CD8-positive, alpha-beta memory T cell (primary cell): ENCODE results near the gene DHODH. TPM values are rescaled to one million over a fixed set of nuclear protein-coding genes. Genes with fewer than 3 reads are reported as not detected.

Source experiments
- CTCF ChIA-PET: fragments of 350-600 bp; sonication (Branson Sonifier 250); formaldehyde crosslinking; loops from one replicate; lab custom pipeline; 2021; ENCODE audit warnings: antibody characterized with exemption; lab: Charles Lee
- POLR2A ChIA-PET: fragments of 350-600 bp; sonication (Branson Sonifier 250); formaldehyde crosslinking; loops from one replicate; lab custom pipeline; 2021; ENCODE audit warnings: antibody characterized with exemption; lab: Charles Lee
- DNase-seq, 5 donors: peaks; one replicate each; pipeline versions ENCODE4 v3.0.0 to v3.0.0-alpha.2; 2020 to 2022; ENCODE audit warnings: mixed read lengths in 1 of 5
- H3K27ac ChIP-seq: one replicate; pipeline ENCODE4 v1.7.0; 2013; ENCODE audit warnings: low read depth, mild to moderate bottlenecking, low read length, moderate library complexity
- H3K27me3 ChIP-seq: 2 replicates; pipeline ENCODE4 v1.7.0; 2013; ENCODE audit warnings: low read length, mild to moderate bottlenecking; ENCODE audit not compliant: insufficient read depth, poor library complexity, severe bottlenecking
- H3K36me3 ChIP-seq: 2 replicates; pipeline ENCODE4 v1.7.0; 2013; ENCODE audit warnings: mild to moderate bottlenecking, low read length, moderate library complexity; ENCODE audit not compliant: insufficient read depth
- H3K4me1 ChIP-seq: 2 replicates; pipeline ENCODE4 v1.7.0; 2013; ENCODE audit warnings: mild to moderate bottlenecking, low read length, moderate library complexity; ENCODE audit not compliant: insufficient read depth
- H3K4me3 ChIP-seq: 2 replicates; pipeline ENCODE4 v1.7.0; 2013; ENCODE audit warnings: mild to moderate bottlenecking, low read length
- H3K9me3 ChIP-seq: 2 replicates; pipeline ENCODE4 v1.7.0; 2013; ENCODE audit warnings: mild to moderate bottlenecking, low read length
- H3K27ac Mint-ChIP-seq, 8 donors: one replicate each; pipeline ENCODE4 v1.8.0; 2020 to 2021; ENCODE audit warnings: mixed read lengths in 8 of 8, mild to moderate bottlenecking in 6 of 8, inconsistent platforms in 3 of 8, moderate library complexity in 3 of 8
- H3K27me3 Mint-ChIP-seq, 2 donors: one replicate each; pipeline ENCODE4 v1.8.0; 2020 to 2021; ENCODE audit warnings: mixed read lengths in 2 of 2, mild to moderate bottlenecking in 1 of 2, moderate library complexity in 1 of 2
- H3K36me3 Mint-ChIP-seq, 3 donors: one replicate each; pipeline ENCODE4 v1.8.0; 2020 to 2021; ENCODE audit warnings: mixed read lengths in 3 of 3, inconsistent platforms in 1 of 3, mild to moderate bottlenecking in 1 of 3
- H3K4me1 Mint-ChIP-seq, 3 donors: one replicate each; pipeline ENCODE4 v1.8.0; 2020 to 2021; ENCODE audit warnings: mixed read lengths in 3 of 3, inconsistent platforms in 1 of 3, mild to moderate bottlenecking in 1 of 3
- H3K4me3 Mint-ChIP-seq, 7 donors: one replicate each; pipeline ENCODE4 v1.8.0; 2020 to 2021; ENCODE audit warnings: mixed read lengths in 7 of 7, mild to moderate bottlenecking in 6 of 7, moderate library complexity in 4 of 7, inconsistent platforms in 2 of 7
- H3K9me3 Mint-ChIP-seq, 5 donors: one replicate each; pipeline ENCODE4 v1.8.0; 2020 to 2022; ENCODE audit warnings: mixed read lengths in 5 of 5, mild to moderate bottlenecking in 3 of 5, moderate library complexity in 2 of 5, inconsistent platforms in 1 of 5
- polyA plus RNA-seq: library from polyadenylated mRNA; unstranded; fragments of 300-500 nt; fragmentation: Illumina TruSeq; gene quantifications from one replicate; pipeline ENCODE4 v1.2.3, GENCODE V29; 2021
- total RNA-seq, 2 experiments: library from RNA; stranded (reverse); gene quantifications; one replicate each; pipeline ENCODE4 v1.2.3, GENCODE V29; 2021

Gene DHODH
- total and polyA plus RNA-seq, 3 experiments from 2014 or later: 10.7 to 28.5 (median 26.2) TPM

DNA sequence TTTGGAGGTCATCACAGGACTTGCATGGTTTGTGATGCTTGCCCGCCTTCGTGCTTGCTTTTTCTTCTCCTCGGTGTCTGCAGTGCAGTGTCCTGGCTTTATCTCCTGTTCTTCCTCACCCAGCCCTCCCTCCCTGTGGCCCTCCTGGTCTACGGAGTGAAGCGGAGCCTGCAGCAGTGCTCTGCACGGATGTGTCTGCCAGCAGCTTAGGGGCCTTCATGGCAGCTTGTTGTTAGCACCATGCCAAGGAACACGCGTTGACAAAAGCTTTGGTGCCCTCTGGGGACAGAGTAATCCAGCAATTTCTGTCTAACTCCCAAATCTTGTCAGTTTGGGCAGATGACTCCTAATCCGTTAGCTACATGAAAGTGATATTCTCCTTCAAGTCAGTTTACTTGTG is 9.9 kb downstream of the DHODH start:
- H3K36me3 Mint-ChIP-seq: peaks cover 0 to 79% (median 16%) of the 10 kb centered on the region in 3 donors
- no peak overlapping the region for H3K27ac Mint-ChIP-seq
- H3K27ac ChIP-seq: no peak overlapping the region
- no peaks in the 10 kb centered on the region for H3K4me1 ChIP-seq
- POLR2A ChIA-PET: no interaction called here
- no peak for DNase-seq
- CTCF ChIA-PET: interaction anchor here (1.4 kb wide), 1 partner anchor 32 kb away, joined by 3 read pairs; no protein-coding TSS in a partner anchor
- no peaks in the 10 kb centered on the region for H3K9me3 ChIP-seq
- peaks cover 4 to 10% (median 8%) of the 10 kb centered on the region in 3 donors for H3K4me1 Mint-ChIP-seq
- no peaks in the 10 kb centered on the region for H3K9me3 Mint-ChIP-seq
- no peak overlapping the region for H3K4me3 ChIP-seq
- H3K27me3 ChIP-seq: no peaks in the 10 kb centered on the region
- peaks cover 0 to 1% of the 10 kb centered on the region in 2 donors for H3K27me3 Mint-ChIP-seq
- no peak overlapping the region for H3K4me3 Mint-ChIP-seq
- H3K36me3 ChIP-seq: peaks cover 4% of the 10 kb centered on the region

GRCh38 chr16:72021043-72021442 is 12.5 kb downstream of the DHODH start:
- Mint-ChIP-seq H3K4me1 (no peaks in the 10 kb centered on the region), H3K4me3 (no peak overlapping the region), H3K27me3 (peaks cover 0 to 1% of the 10 kb centered on the region in 2 donors), H3K27ac (no peak overlapping the region), H3K36me3 (peaks cover 0 to 81% (median 22%) of the 10 kb centered on the region in 3 donors), H3K9me3 (no peaks in the 10 kb centered on the region)
- CTCF ChIA-PET: no interaction called here
- no peak for DNase-seq
- Histone ChIP-seq H3K27me3 (no peaks in the 10 kb centered on the region), H3K36me3 (no peaks in the 10 kb centered on the region), H3K9me3 (no peaks in the 10 kb centered on the region), H3K4me1 (no peaks in the 10 kb centered on the region), H3K4me3 (no peak overlapping the region), H3K27ac (no peak overlapping the region)
- POLR2A ChIA-PET: no interaction called here

DNA sequence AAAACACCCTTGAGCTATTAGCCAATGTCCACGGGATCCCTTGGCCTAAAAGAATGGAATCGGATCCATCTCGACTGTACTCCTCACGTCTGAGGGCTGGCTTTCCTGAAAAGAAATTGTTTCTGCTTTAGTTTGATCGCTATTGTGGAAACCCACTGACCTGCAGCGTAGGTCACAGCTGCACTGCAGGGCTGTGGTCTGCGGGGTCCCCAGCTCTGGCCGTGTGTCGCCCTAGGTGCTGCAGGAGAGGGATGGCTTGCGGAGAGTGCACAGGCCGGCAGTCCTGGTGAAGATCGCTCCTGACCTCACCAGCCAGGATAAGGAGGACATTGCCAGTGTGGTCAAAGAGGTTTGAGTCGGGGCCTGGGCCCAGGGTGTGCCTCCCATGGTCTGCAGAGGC is 13.6 kb downstream of the DHODH start:
- H3K4me1 ChIP-seq: no peaks in the 10 kb centered on the region
- H3K4me3 ChIP-seq: no peak overlapping the region
- DNase-seq: no peak
- H3K36me3 ChIP-seq: no peaks in the 10 kb centered on the region
- ChIA-PET CTCF (interaction anchor here (0.5 to 1.8 kb wide), 2 partner anchors 9 to 228 kb away, joined by 4 read pairs; no protein-coding TSS in a partner anchor), POLR2A (no interaction called here)
- no peaks in the 10 kb centered on the region for H3K9me3 ChIP-seq
- Mint-ChIP-seq H3K9me3 (no peaks in the 10 kb centered on the region), H3K36me3 (peaks cover 0 to 75% (median 20%) of the 10 kb centered on the region in 3 donors), H3K27me3 (peaks cover 0 to 1% of the 10 kb centered on the region in 2 donors), H3K4me3 (no peak overlapping the region), H3K27ac (no peak overlapping the region), H3K4me1 (no peaks in the 10 kb centered on the region)
- H3K27me3 ChIP-seq: no peaks in the 10 kb centered on the region
- H3K27ac ChIP-seq: no peak overlapping the region

DNA sequence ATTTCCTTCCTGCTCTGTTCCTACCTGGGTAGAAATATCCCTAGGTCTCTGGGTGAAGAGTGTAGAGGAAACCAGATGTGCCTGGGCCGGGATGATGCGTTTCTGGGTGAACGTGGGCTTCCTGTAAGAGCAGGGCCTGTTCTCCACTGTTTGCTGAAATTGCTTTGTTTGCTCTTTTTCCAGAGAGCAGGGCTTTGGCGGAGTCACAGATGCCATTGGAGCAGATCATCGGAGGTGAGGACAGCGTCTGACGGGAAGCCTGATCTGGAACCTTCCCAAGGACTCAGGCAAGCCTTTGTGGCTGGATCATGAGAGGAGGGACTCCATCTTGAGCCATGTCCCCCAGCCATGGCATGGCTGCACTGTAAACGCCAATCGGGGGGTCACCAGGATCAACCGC is 15.4 kb downstream of the DHODH start:
- no peak overlapping the region for H3K4me3 Mint-ChIP-seq
- no peak for DNase-seq
- H3K9me3 Mint-ChIP-seq: no peaks in the 10 kb centered on the region
- no peaks in the 10 kb centered on the region for H3K9me3 ChIP-seq
- ChIA-PET CTCF (no interaction called here), POLR2A (no interaction called here)
- peaks cover 0 to 1% of the 10 kb centered on the region in 2 donors for H3K27me3 Mint-ChIP-seq
- no peak overlapping the region for H3K4me3 ChIP-seq
- H3K36me3 Mint-ChIP-seq: peaks cover 0 to 71% (median 24%) of the 10 kb centered on the region in 3 donors
- H3K27ac ChIP-seq: no peak overlapping the region
- H3K4me1 Mint-ChIP-seq: no peaks in the 10 kb centered on the region
- H3K4me1 ChIP-seq: no peaks in the 10 kb centered on the region
- no peaks in the 10 kb centered on the region for H3K36me3 ChIP-seq
- H3K27me3 ChIP-seq: no peaks in the 10 kb centered on the region
- peak overlapping the region in 1 of 8 donors; percentile 51 for H3K27ac Mint-ChIP-seq

DNA sequence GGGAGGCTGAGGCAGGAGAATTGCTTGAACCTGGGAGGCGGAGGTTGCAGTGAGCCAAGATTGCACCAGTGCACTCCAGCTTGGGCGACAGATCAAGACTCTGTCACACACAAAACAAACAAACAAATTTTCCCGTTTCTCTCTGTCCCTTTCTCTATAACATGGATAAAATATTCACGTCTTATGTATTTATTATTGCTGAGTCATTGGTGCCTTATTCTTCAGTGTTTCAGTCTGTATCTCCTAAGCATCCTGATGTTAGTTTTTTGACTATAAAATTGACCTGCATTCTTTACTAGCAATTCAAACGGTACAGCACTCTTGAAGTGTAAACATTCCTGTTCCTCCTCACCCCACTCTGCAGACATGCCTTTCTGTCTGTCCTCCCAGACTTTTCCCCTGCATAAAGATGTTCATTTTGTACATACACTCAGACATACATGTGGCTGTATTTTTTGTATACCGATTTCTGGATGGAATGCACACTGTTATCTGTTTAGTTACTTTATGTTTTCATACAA is 16.4 kb downstream of the DHODH start:
- Histone ChIP-seq H3K4me1 (no peaks in the 10 kb centered on the region), H3K4me3 (no peak overlapping the region), H3K36me3 (no peaks in the 10 kb centered on the region), H3K27ac (no peak overlapping the region), H3K9me3 (no peaks in the 10 kb centered on the region), H3K27me3 (no peaks in the 10 kb centered on the region)
- Mint-ChIP-seq H3K4me1 (no peaks in the 10 kb centered on the region), H3K27ac (no peak overlapping the region), H3K9me3 (no peaks in the 10 kb centered on the region), H3K27me3 (peaks cover 0 to 1% of the 10 kb centered on the region in 2 donors), H3K36me3 (peaks cover 0 to 67% (median 21%) of the 10 kb centered on the region in 3 donors), H3K4me3 (no peak overlapping the region)
- ChIA-PET POLR2A (no interaction called here), CTCF (no interaction called here)
- no peak for DNase-seq

DNA sequence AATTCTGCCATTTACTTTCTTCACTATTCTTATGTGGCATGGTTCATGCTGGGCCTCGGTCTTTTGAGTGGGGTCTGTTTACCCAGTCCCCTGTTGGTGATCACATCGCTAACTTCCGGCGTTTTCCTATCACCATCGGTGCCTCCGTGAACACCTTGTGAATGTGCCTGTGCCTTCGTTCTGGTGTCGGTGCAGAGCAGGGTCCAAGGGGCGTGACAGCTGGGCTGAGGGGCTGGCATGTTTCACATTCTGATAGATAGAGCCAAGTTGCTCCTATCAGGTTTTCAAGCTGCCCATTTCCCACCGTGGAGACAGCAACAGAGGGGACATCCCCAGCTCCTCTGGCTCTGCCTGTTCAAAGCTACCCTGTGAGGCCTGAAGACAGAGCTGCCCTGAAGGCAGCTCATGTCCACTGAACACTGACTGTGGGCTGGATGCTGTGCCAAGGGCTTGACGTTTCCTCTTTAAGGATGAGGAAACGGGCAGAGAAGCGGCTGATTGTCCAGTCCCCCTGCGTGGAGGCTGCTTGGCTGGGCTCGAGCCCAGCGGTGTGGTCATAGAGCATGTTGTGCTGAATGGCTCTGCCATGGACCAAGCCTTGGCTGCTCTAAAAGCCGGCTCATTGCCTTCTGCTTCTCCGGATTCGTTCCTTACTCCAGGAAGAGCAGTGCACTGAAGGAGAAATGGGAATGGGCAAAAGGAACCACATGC is 17.0 kb downstream of the DHODH start:
- Histone ChIP-seq H3K36me3 (no peaks in the 10 kb centered on the region), H3K4me3 (no peak overlapping the region), H3K27ac (no peak overlapping the region), H3K27me3 (no peaks in the 10 kb centered on the region), H3K9me3 (no peaks in the 10 kb centered on the region), H3K4me1 (no peaks in the 10 kb centered on the region)
- DNase-seq: no peak
- ChIA-PET POLR2A (no interaction called here), CTCF (no interaction called here)
- Mint-ChIP-seq H3K27me3 (peaks cover 0 to 1% of the 10 kb centered on the region in 2 donors), H3K36me3 (peaks cover 0 to 65% (median 21%) of the 10 kb centered on the region in 3 donors), H3K4me3 (no peak overlapping the region), H3K4me1 (no peaks in the 10 kb centered on the region), H3K27ac (no peak overlapping the region), H3K9me3 (no peaks in the 10 kb centered on the region)

GRCh38 chr16:72027669-72028378 is 19.3 kb downstream of the DHODH start:
- Histone ChIP-seq H3K36me3 (no peaks in the 10 kb centered on the region), H3K9me3 (no peaks in the 10 kb centered on the region), H3K27ac (no peak overlapping the region), H3K4me3 (no peak overlapping the region), H3K27me3 (no peaks in the 10 kb centered on the region), H3K4me1 (no peaks in the 10 kb centered on the region)
- ChIA-PET CTCF (interaction anchor here (0.6 kb wide), 1 partner anchor 1129 kb away, joined by 3 read pairs; no protein-coding TSS in a partner anchor), POLR2A (no interaction called here)
- Mint-ChIP-seq H3K27ac (no peak overlapping the region), H3K4me1 (no peaks in the 10 kb centered on the region), H3K4me3 (no peak overlapping the region), H3K36me3 (peaks cover 0 to 48% (median 17%) of the 10 kb centered on the region in 3 donors), H3K9me3 (no peaks in the 10 kb centered on the region), H3K27me3 (no peaks in the 10 kb centered on the region)
- no peak for DNase-seq
